K562 (cell line): Measurements from ENCODE around the gene SCFD2. TPM values are rescaled to one million over a fixed set of nuclear protein-coding genes. Genes with fewer than 3 reads are reported as not detected.

ENCODE experiments used
- ATAC-seq: fragments of 200-7000 bp; cut with Tn5 transposase; 3 replicates; pipeline ENCODE4 v1.9.1; 2020; ENCODE audit warnings: moderate library complexity
- BruUV-seq: library from RNA; stranded (reverse); fragments of 400-500 nt; replicated peaks from 2 replicates; lab custom pipeline; 2021; lab: Mats Ljungman, UMichigan
- CTCF ChIA-PET: fragments of 300-600 bp; formaldehyde crosslinking; extraction: SDS; loops from one replicate; lab custom pipeline; 2021; ENCODE audit warnings: low intra/inter-chr PET ratio; lab: Yijun Ruan, JAX
- POLR2A ChIA-PET: fragments of 300-600, 350-650 bp; sonication (Branson Sonifier 250); formaldehyde crosslinking; extraction: SDS; loops from one replicate; lab custom pipeline; 2021; ENCODE audit warnings: antibody characterized with exemption, inconsistent platforms; lab: Yijun Ruan, JAX
- DNase-seq, 4 experiments: peaks; one replicate each; pipeline versions ENCODE4 v3.0.0 to v3.0.0-alpha.2; 2011 to 2018; ENCODE audit warnings: low spot score in 3 of 4, mixed read lengths in 3 of 4; ENCODE audit errors: extremely low read depth in 1 of 4
- FAIRE-seq: peaks from 2 replicates; lab custom pipeline; 2011; peaks lifted over from hg19 to GRCh38; lab: Jason Lieb, UNC
- H2AFZ ChIP-seq: 2 replicates; pipeline ENCODE4 v1.6.0; 2011; ENCODE audit warnings: low read depth, low read length, control low read depth, inconsistent platforms
- H3K27ac ChIP-seq: fragments of 200-600 bp; 3 replicates; pipeline ENCODE4 v1.8.0; 2011; ENCODE audit warnings: low read depth, mild to moderate bottlenecking, control low read depth, inconsistent platforms, low read length, moderate library complexity, mixed read lengths; ENCODE audit errors: extremely low read depth
- H3K27me3 ChIP-seq, 2 experiments: fragments of 300-600 bp in 1 of 2; 2 replicates in 1 of 2; 3 replicates in 1 of 2; pipeline versions ENCODE4 v1.6.0 to v1.8.0; 2011; ENCODE audit warnings: inconsistent platforms in 2 of 2, low read length in 2 of 2, mild to moderate bottlenecking in 1 of 2, mixed read lengths in 1 of 2, moderate library complexity in 1 of 2; ENCODE audit not compliant: control insufficient read depth in 2 of 2, insufficient read depth in 2 of 2
- H3K36me3 ChIP-seq: fragments of 300-600 bp; 3 replicates; pipeline ENCODE4 v1.8.0; 2011; ENCODE audit warnings: mild to moderate bottlenecking, low read length, inconsistent platforms; ENCODE audit not compliant: control insufficient read depth, insufficient read depth
- H3K4me1 ChIP-seq, 2 experiments: fragments of 200-600 bp in 1 of 2; replicated peaks in 1 of 2; 2 replicates in 1 of 2; 3 replicates in 1 of 2; pipeline versions ENCODE4 v1.5.1 to v1.8.0; 2011; ENCODE audit warnings: inconsistent platforms in 2 of 2, low read length in 2 of 2, mild to moderate bottlenecking in 1 of 2, mixed read lengths in 1 of 2, moderate library complexity in 1 of 2; ENCODE audit not compliant: control insufficient read depth in 2 of 2, insufficient read depth in 2 of 2
- H3K4me2 ChIP-seq: 2 replicates; pipeline ENCODE4 v1.6.1; 2011; ENCODE audit warnings: low read length, control low read depth, inconsistent platforms, mixed read lengths; ENCODE audit not compliant: insufficient read depth
- H3K4me3 ChIP-seq: fragments of 200-600 bp; sonication (generic), shearing (Covaris generic); 2 replicates; pipeline ENCODE4 v1.5.1; 2016; ENCODE audit warnings: control low read depth, inconsistent platforms
- H3K79me2 ChIP-seq: fragments of 200-600 bp; 3 replicates; pipeline ENCODE4 v1.8.0; 2011; ENCODE audit warnings: low read length, inconsistent platforms; ENCODE audit not compliant: control insufficient read depth, insufficient read depth
- H3K9ac ChIP-seq, 2 experiments: 2 replicates each; pipeline versions ENCODE4 v1.6.0 to v1.6.1; 2011; ENCODE audit warnings: low read depth in 2 of 2, low read length in 2 of 2, control low read depth in 1 of 2, inconsistent platforms in 1 of 2, mild to moderate bottlenecking in 1 of 2, mixed read lengths in 1 of 2; ENCODE audit not compliant: insufficient read depth in 1 of 2
- H3K9me1 ChIP-seq: one replicate; pipeline ENCODE4 v1.6.0; 2011; ENCODE audit warnings: inconsistent platforms, mild to moderate bottlenecking, low read length, moderate library complexity; ENCODE audit not compliant: control insufficient read depth, insufficient read depth
- H3K9me3 ChIP-seq: replicated peaks from 2 replicates; pipeline ENCODE4 v1.5.1; 2011; ENCODE audit warnings: low read depth, low read length, inconsistent platforms; ENCODE audit not compliant: control insufficient read depth, insufficient read depth
- H4K20me1 ChIP-seq: replicated peaks from 2 replicates; pipeline ENCODE4 v1.6.1; 2011; ENCODE audit warnings: low read length, inconsistent platforms, mixed read lengths; ENCODE audit not compliant: control insufficient read depth, insufficient read depth
- ARNT ChIP-seq, 2 experiments: fragments of 450-650 bp; IDR thresholded peaks; 2 replicates each; pipeline ENCODE4 v1.6.1; 2016; ENCODE audit warnings: mild to moderate bottlenecking in 1 of 2
- ASH1L ChIP-seq: fragments of 450-650 bp; IDR thresholded peaks from 2 replicates; pipeline ENCODE4 v1.6.1; 2018; ENCODE audit warnings: borderline replicate concordance, mild to moderate bottlenecking, low read depth; ENCODE audit not compliant: partially characterized antibody
- CEBPG ChIP-seq, 3 experiments: fragments of 200-800 bp in 1 of 3; sonication (Bioruptor generic) in 1 of 3; sonication (generic) in 1 of 3; formaldehyde crosslinking in 1 of 3; IDR thresholded peaks in 2 of 3; conservative IDR thresholded peaks in 1 of 3; 2 replicates each; pipeline versions ENCODE4 v1.6.1 to v1.8.0; 2016 to 2022; ENCODE audit warnings: missing compliant biosample characterization in 2 of 3, missing genetic modification characterization in 2 of 3, mild to moderate bottlenecking in 1 of 3, missing genetic modification reagents in 1 of 3
- DACH1 ChIP-seq: fragments of 450-650 bp; IDR thresholded peaks from 2 replicates; pipeline ENCODE4 v1.6.1; 2018; ENCODE audit not compliant: partially characterized antibody
- DNMT1 ChIP-seq: fragments of 450-650 bp; IDR thresholded peaks from 2 replicates; pipeline ENCODE4 v1.6.1; 2016; ENCODE audit warnings: antibody characterized with exemption, mild to moderate bottlenecking
- FOXA3 ChIP-seq, 2 experiments: fragments of 450-650 bp in 1 of 2; sonication (generic) in 1 of 2; formaldehyde crosslinking; IDR thresholded peaks in 1 of 2; conservative IDR thresholded peaks in 1 of 2; 2 replicates each; pipeline versions ENCODE4 v1.4.0 to v1.8.0; 2020 to 2022; ENCODE audit warnings: mild to moderate bottlenecking in 2 of 2, missing genetic modification reagents in 1 of 2
- HDAC3 ChIP-seq: fragments of 450-650 bp; IDR thresholded peaks from 2 replicates; pipeline ENCODE4 v1.6.1; 2018; ENCODE audit warnings: borderline replicate concordance, mild to moderate bottlenecking, moderate library complexity; ENCODE audit not compliant: partially characterized antibody
- HEY1 ChIP-seq: fragments of 250-450 bp; sonication (Bioruptor Pico); IDR thresholded peaks from 2 replicates; pipeline ENCODE4 v1.5.0; 2020; ENCODE audit warnings: mild to moderate bottlenecking, moderate library complexity, borderline replicate concordance
- IRF2 ChIP-seq: sonication (generic); formaldehyde crosslinking; IDR thresholded peaks from 2 replicates; pipeline ENCODE4 v1.8.1; 2022; ENCODE audit warnings: mild to moderate bottlenecking, missing genetic modification reagents
- NBN ChIP-seq: fragments of 450-650 bp; IDR thresholded peaks from 2 replicates; pipeline ENCODE4 v1.6.1; 2016; ENCODE audit warnings: low read depth, mild to moderate bottlenecking
- PATZ1 ChIP-seq: fragments of 250-450 bp; sonication (Bioruptor Pico); IDR thresholded peaks from 2 replicates; pipeline ENCODE4 v1.5.0; 2020; ENCODE audit warnings: mild to moderate bottlenecking, borderline replicate concordance
- TRIM28 ChIP-seq: fragments of 450-650 bp; IDR thresholded peaks from 2 replicates; pipeline ENCODE4 v1.6.1; 2017
- ZFP1 ChIP-seq: fragments of 450-650 bp; formaldehyde crosslinking; IDR thresholded peaks from 2 replicates; pipeline ENCODE4 v1.4.0; 2020; ENCODE audit warnings: mild to moderate bottlenecking, mixed read lengths
- ZNF324 ChIP-seq: fragments of 250-450 bp; sonication (Bioruptor Pico); IDR thresholded peaks from 2 replicates; pipeline ENCODE4 v1.4.0; 2020; ENCODE audit warnings: mild to moderate bottlenecking
- ZNF408 ChIP-seq: fragments of 250-450 bp; sonication (Bioruptor Pico); IDR thresholded peaks from 2 replicates; pipeline ENCODE4 v1.4.0; 2020; ENCODE audit warnings: low read depth, mild to moderate bottlenecking, moderate library complexity
- WGBS: fragments of 100-300 bp; shearing (Covaris generic); methylation state at CpG from one replicate; pipeline ENCODE4 v1.1.6; 2016; ENCODE audit warnings: low coverage, mixed read lengths; ENCODE audit not compliant: insufficient coverage; ENCODE audit errors: missing lambda C conversion rate; 5-methylcytosine and 5-hydroxymethylcytosine counted together
- in situ Hi-C: fragments of 300-500 bp; cut with MboI; formaldehyde crosslinking; loops from 4 replicates; pipeline ENCODE4 v1.15.0; 2018; ENCODE audit warnings: inconsistent platforms, mixed read lengths
- intact Hi-C: fragments of 100-400 bp; cut with micrococcal nuclease; formaldehyde crosslinking; loops from 2 replicates; pipeline ENCODE4 v1.14.2; 2022
- polyA plus RNA-seq, 8 experiments: library from polyadenylated mRNA; depleted of rRNA in 4 of 8; stranded (reverse) in 5 of 8; unstranded in 3 of 8; fragments of >200 nt; fragmentation: Nextera tagmentation in 2 of 8; fragmentation: Illumina TruSeq in 1 of 8; extraction: Ambion mirVana in 2 of 8; extraction: Trizol in 1 of 8; gene quantifications; 2 replicates each; pipeline versions ENCODE4 v1.2.1 to v1.2.3, GENCODE V29; 2011 to 2014; ENCODE audit warnings: inconsistent platforms in 1 of 8, missing spikeins in 1 of 8
- total RNA-seq, 7 experiments: library from RNA; depleted of rRNA in 6 of 7; stranded (reverse); fragments of >200 nt in 6 of 7; fragmentation: Illumina TruSeq in 2 of 7; extraction: Trizol in 2 of 7; gene quantifications; 2 replicates each; pipeline versions ENCODE4 v1.2.1 to v1.2.3, GENCODE V29; 2011 to 2021; ENCODE audit warnings: low replicate concordance in 1 of 7
- TF ChIP-seq, protein P1 (sequence below): sonication (generic); formaldehyde crosslinking; IDR thresholded peaks from 2 replicates; pipeline ENCODE4 v1.8.0; 2022; ENCODE audit warnings: missing genetic modification reagents, mild to moderate bottlenecking, moderate library complexity, borderline replicate concordance
- TF ChIP-seq, protein P2 (sequence below): fragments of 250-450 bp; sonication (Bioruptor Pico); IDR thresholded peaks from 2 replicates; pipeline ENCODE4 v1.8.0; 2022; ENCODE audit warnings: moderate library complexity, mild to moderate bottlenecking, inconsistent platforms
- TF ChIP-seq, protein P3 (sequence below): fragments of 250-450 bp; sonication (Bioruptor Pico); IDR thresholded peaks from 2 replicates; pipeline ENCODE4 v1.5.0; 2021; ENCODE audit warnings: mild to moderate bottlenecking, borderline replicate concordance

Gene SCFD2
- total and polyA plus RNA-seq, 9 of the 15 experiments (the other 6 are each of a cell fraction or from before 2014, with no cell fraction given) = 5.7 to 30.3 (median 22.8) TPM

DNA sequence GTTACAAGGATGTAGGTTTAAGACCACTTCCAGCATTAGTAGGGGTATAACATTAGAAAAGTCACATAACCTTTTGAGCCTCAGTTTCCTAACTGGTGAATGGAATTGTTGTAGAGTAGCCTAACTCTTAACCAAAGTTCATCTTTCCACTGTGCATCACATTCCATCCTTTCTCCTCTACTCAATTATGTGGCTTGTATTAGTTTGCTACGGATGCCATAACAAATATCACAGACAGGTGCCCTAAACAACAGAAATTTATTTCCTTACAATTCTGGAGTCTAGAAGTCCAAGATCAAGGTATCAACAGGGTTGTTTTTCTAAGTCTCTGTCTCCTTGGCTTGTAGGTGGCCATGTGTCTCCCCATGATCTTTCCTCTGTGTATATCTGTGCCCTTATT, 271.8 kb downstream of the SCFD2 start:
- no peak overlapping the region for H2AFZ ChIP-seq
- H4K20me1 ChIP-seq = no peaks in the 10 kb centered on the region
- ChIA-PET POLR2A (no interaction called here), CTCF (no interaction called here)
- ATAC-seq (no peak), FAIRE-seq (no peak), DNase-seq (no peak)
- intact Hi-C loops = no loop called here
- H3K27ac ChIP-seq = no peak overlapping the region
- BruUV-seq = no TSS peak
- H3K4me3 ChIP-seq = no peak overlapping the region
- H3K4me2 ChIP-seq = no peak overlapping the region
- no peak overlapping the region for H3K9ac ChIP-seq
- H3K79me2 ChIP-seq = no peaks in the 10 kb centered on the region
- 70% methylated on average over 1 of the region's 1 CpG for WGBS
- in situ Hi-C loops = no loop called here
- H3K27me3 ChIP-seq = no peaks in the 10 kb centered on the region
- no peaks in the 10 kb centered on the region for H3K4me1 ChIP-seq
- no peaks in the 10 kb centered on the region for H3K9me3 ChIP-seq
- no peaks in the 10 kb centered on the region for H3K9me1 ChIP-seq
- no peaks in the 10 kb centered on the region for H3K36me3 ChIP-seq
- TF ChIP-seq ZNF324 (CRISPR knock-in tag) (no peak), NBN (no peak), FOXA3 (CRISPR knock-in tag; conservative IDR thresholded peaks at IDR 0.05 in 1 of 2, IDR thresholded peaks at IDR 0.05 in 1 of 2) (no peak), PATZ1 (no peak), ASH1L (no peak), HEY1 (CRISPR knock-in tag) (no peak), ARNT (IDR thresholded peaks at IDR 0.05) (no peak), HDAC3 (no peak), ZFP1 (CRISPR knock-in tag) (no peak), ZNF408 (no peak), DACH1 (no peak), CEBPG (CRISPR knock-in tag; IDR thresholded peaks at IDR 0.05) (no peak), CEBPG (tag; conservative IDR thresholded peaks at IDR 0.05 in 1 of 2, IDR thresholded peaks at IDR 0.05 in 1 of 2) (no peak), DNMT1 (no peak), IRF2 (CRISPR knock-in tag) (no peak), TRIM28 (no peak)
- TF ChIP-seq, protein P1, sequence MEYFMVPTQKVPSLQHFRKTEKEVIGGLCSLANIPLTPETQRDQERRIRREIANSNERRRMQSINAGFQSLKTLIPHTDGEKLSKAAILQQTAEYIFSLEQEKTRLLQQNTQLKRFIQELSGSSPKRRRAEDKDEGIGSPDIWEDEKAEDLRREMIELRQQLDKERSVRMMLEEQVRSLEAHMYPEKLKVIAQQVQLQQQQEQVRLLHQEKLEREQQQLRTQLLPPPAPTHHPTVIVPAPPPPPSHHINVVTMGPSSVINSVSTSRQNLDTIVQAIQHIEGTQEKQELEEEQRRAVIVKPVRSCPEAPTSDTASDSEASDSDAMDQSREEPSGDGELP (CRISPR knock-in tag) = no peak
- TF ChIP-seq, protein P2, sequence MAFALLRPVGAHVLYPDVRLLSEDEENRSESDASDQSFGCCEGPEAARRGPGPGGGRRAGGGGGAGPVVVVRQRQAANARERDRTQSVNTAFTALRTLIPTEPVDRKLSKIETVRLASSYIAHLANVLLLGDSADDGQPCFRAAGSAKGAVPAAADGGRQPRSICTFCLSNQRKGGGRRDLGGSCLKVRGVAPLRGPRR (CRISPR knock-in tag) = no peak
- TF ChIP-seq, protein P3, sequence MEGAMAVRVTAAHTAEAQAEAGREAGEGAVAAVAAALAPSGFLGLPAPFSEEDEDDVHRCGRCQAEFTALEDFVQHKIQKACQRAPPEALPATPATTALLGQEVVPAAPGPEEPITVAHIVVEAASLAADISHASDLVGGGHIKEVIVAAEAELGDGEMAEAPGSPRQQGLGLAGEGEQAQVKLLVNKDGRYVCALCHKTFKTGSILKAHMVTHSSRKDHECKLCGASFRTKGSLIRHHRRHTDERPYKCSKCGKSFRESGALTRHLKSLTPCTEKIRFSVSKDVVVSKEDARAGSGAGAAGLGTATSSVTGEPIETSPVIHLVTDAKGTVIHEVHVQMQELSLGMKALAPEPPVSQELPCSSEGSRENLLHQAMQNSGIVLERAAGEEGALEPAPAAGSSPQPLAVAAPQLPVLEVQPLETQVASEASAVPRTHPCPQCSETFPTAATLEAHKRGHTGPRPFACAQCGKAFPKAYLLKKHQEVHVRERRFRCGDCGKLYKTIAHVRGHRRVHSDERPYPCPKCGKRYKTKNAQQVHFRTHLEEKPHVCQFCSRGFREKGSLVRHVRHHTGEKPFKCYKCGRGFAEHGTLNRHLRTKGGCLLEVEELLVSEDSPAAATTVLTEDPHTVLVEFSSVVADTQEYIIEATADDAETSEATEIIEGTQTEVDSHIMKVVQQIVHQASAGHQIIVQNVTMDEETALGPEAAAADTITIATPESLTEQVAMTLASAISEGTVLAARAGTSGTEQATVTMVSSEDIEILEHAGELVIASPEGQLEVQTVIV (CRISPR knock-in tag) = no peak
